Left ventricle myocardium inferior (tissue), 1 donor: ENCODE results near the gene CPM. TPM values are rescaled to one million over a fixed set of nuclear protein-coding genes. Genes with fewer than 3 reads are reported as not detected.
"Not testable (repeated sequence)": the region's sequence is repeated elsewhere in the genome, so short reads cannot be mapped to it uniquely, and the experiment has no call there.

Experiments used
- DNase-seq: peaks from one replicate; pipeline ENCODE4 v3.0.0-alpha.2; 2020
- H3K27ac ChIP-seq: fragments of 200-600 bp; replicated peaks from 2 replicates; pipeline ENCODE4 v1.8.0; 2021
- H3K27me3 ChIP-seq: fragments of 200-600 bp; 2 replicates; pipeline ENCODE4 v1.8.0; 2021; ENCODE audit warnings: low read depth
- H3K36me3 ChIP-seq: fragments of 200-600 bp; 2 replicates; pipeline ENCODE4 v1.8.0; 2021
- H3K4me1 ChIP-seq: fragments of 200-600 bp; 2 replicates; pipeline ENCODE4 v1.8.0; 2021
- H3K4me3 ChIP-seq: fragments of 200-600 bp; 2 replicates; pipeline ENCODE4 v1.8.0; 2021; ENCODE audit warnings: mild to moderate bottlenecking, moderate library complexity
- H3K9me3 ChIP-seq: fragments of 200-600 bp; replicated peaks from 2 replicates; pipeline ENCODE4 v1.8.0; 2021
- CTCF ChIP-seq: fragments of 200-600 bp; IDR thresholded peaks from 2 replicates; pipeline ENCODE4 v1.8.0; 2021; ENCODE audit warnings: antibody characterized with exemption, mild to moderate bottlenecking, borderline replicate concordance
- intact Hi-C: fragments of 100-400 bp; cut with micrococcal nuclease; formaldehyde crosslinking; loops from one replicate; pipeline ENCODE4 v1.11.0; 2022
- total RNA-seq: library from RNA; stranded (reverse); fragmentation: NEBNext Ultra II Directional; extraction: Animal tissue kit (Norgen Biotek cat#: 25700); gene quantifications from one replicate; pipeline ENCODE4 v1.2.1, GENCODE V29; 2021
- donor health status: DM: no; HTN: yes; CAD: no; lungs with severe emphysema.

The CPM gene
- total RNA-seq, 1 donor from 2014 or later = 6.3 TPM

- peaks cover 68% of the 10 kb centered on the region for H3K4me1 ChIP-seq
- H3K4me3 ChIP-seq = peak overlapping the region; percentile 97
- no peaks in the 10 kb centered on the region for H3K9me3 ChIP-seq
- H3K36me3 ChIP-seq = peaks cover 43% of the 10 kb centered on the region
- H3K27me3 ChIP-seq = no peaks in the 10 kb centered on the region
- TF ChIP-seq CTCF = no peak
- DNase-seq = no peak
- intact Hi-C loops = loop anchor here (10.0 kb wide), 1 partner anchor 355 kb away; no protein-coding TSS in a partner anchor
- peak overlapping the region; percentile 99 for H3K27ac ChIP-seq
Observed at GRCh38 chr12:68809190-68810026, 123.6 kb downstream of the CPM start.

GRCh38 chr12:68808388-68809189 lies 124.4 kb downstream of the CPM start:
- Histone ChIP-seq H3K4me3 (peak overlapping the region; percentile 97), H3K9me3 (no peaks in the 10 kb centered on the region), H3K36me3 (peaks cover 35% of the 10 kb centered on the region), H3K27me3 (no peaks in the 10 kb centered on the region), H3K27ac (peak overlapping the region; percentile 99), H3K4me1 (peaks cover 64% of the 10 kb centered on the region)
- peak; percentile 67 for DNase-seq
- intact Hi-C loops = loop anchor here (10.0 kb wide), 1 partner anchor 354 kb away; no protein-coding TSS in a partner anchor
- TF ChIP-seq CTCF = no peak

- no peaks in the 10 kb centered on the region for H3K9me3 ChIP-seq
- intact Hi-C loops = loop anchor here (10.0 kb wide), 1 partner anchor 353 kb away; no protein-coding TSS in a partner anchor
- H3K4me3 ChIP-seq = peak within 1 kb of the TSS; percentile 97
- H3K4me1 ChIP-seq = peaks cover 56% of the 10 kb centered on the region
- no peaks in the 10 kb centered on the region for H3K27me3 ChIP-seq
- TF ChIP-seq CTCF = peak; percentile 91
- H3K36me3 ChIP-seq = peaks cover 27% of the 10 kb centered on the region
- H3K27ac ChIP-seq = peak within 1 kb of the TSS; percentile 99
- peak; percentile 94 for DNase-seq
Observed at GRCh38 chr12:68807576-68808387, 125.2 kb downstream of the CPM start, which contains the start of gene MDM2. Gene MDM2 (plus strand): TSS chr12:68808177. CDS start chr12:68808478, 301 bp downstream.

- H3K27me3 ChIP-seq, DNase-seq, H3K9me3 ChIP-seq: not testable (repeated sequence)
- H3K4me1 ChIP-seq = peaks cover 51% of the 10 kb centered on the region
- intact Hi-C loops = loop anchor here (10.0 kb wide), 1 partner anchor 352 kb away; no protein-coding TSS in a partner anchor
- peak overlapping the region; percentile 97 for H3K4me3 ChIP-seq
- peaks cover 21% of the 10 kb centered on the region for H3K36me3 ChIP-seq
- H3K27ac ChIP-seq = peak overlapping the region; percentile 99
Observed at GRCh38 chr12:68807274-68807575, 125.7 kb downstream of the CPM start.

- intact Hi-C loops = loop anchor here (10.0 kb wide), 1 partner anchor 352 kb away; no protein-coding TSS in a partner anchor
- Histone ChIP-seq H3K4me3 (peak overlapping the region; percentile 97), H3K9me3 (no peaks in the 10 kb centered on the region), H3K27ac (peak overlapping the region; percentile 99), H3K4me1 (peaks cover 45% of the 10 kb centered on the region), H3K36me3 (peaks cover 20% of the 10 kb centered on the region), H3K27me3 (no peaks in the 10 kb centered on the region)
- no peak for TF ChIP-seq CTCF
- no peak for DNase-seq
Observed at GRCh38 chr12:68806488-68807237, 126.3 kb downstream of the CPM start.
